Thyroid gland (tissue), 4 donors: Measurements from ENCODE around the gene HIP1. TPM values are rescaled to one million over a fixed set of nuclear protein-coding genes. Genes with fewer than 3 reads are reported as not detected.

Experiments used
- DNase-seq, 2 donors: peaks; one replicate each; pipeline ENCODE4 v3.0.0-alpha.2; 2019
- H3K27ac ChIP-seq, 3 donors: fragments of 200-600 bp; sonication (generic); 1 replicate in 2 of 3; 2 replicates in 1 of 3; pipeline ENCODE4 v1.5.1; 2016 to 2019; ENCODE audit warnings: mild to moderate bottlenecking in 1 of 3, moderate library complexity in 1 of 3
- H3K27me3 ChIP-seq: fragments of 200-600 bp; sonication (generic); one replicate; pipeline ENCODE4 v1.5.1; 2019
- H3K36me3 ChIP-seq, 2 donors: fragments of 200-600 bp; sonication (generic); one replicate each; pipeline ENCODE4 v1.5.1; 2016 to 2019
- H3K4me1 ChIP-seq, 2 donors: fragments of 200-600 bp; sonication (generic); one replicate each; pipeline ENCODE4 v1.5.1; 2017 to 2019
- H3K4me3 ChIP-seq, 3 donors: fragments of 200-600 bp; sonication (generic); replicated peaks in 1 of 3; 1 replicate in 2 of 3; 2 replicates in 1 of 3; pipeline ENCODE4 v1.5.1; 2016; ENCODE audit warnings: mild to moderate bottlenecking in 1 of 3
- H3K9me3 ChIP-seq: fragments of 200-600 bp; sonication (generic); one replicate; pipeline ENCODE4 v1.5.1; 2017
- CTCF ChIP-seq, 6 experiments: fragments of 200-600 bp in 3 of 6; fragments of 450-650 bp in 3 of 6; sonication (generic) in 3 of 6; IDR thresholded peaks; one replicate each; pipeline ENCODE4 v1.5.1; 2016 to 2019; ENCODE audit warnings: antibody characterized with exemption in 6 of 6, mild to moderate bottlenecking in 2 of 6, inconsistent platforms in 1 of 6, moderate library complexity in 1 of 6
- POLR2A ChIP-seq, 2 donors: fragments of 450-650 bp; IDR thresholded peaks; one replicate each; pipeline ENCODE4 v1.6.1; 2017; ENCODE audit warnings: antibody characterized with exemption in 2 of 2, mild to moderate bottlenecking in 2 of 2, moderate library complexity in 1 of 2
- WGBS, 2 donors: methylation state at CpG; one replicate each; pipeline ENCODE4 v1.1.5; 2017; 5-methylcytosine and 5-hydroxymethylcytosine counted together
- intact Hi-C: fragments of 100-400 bp; cut with DNase I; formaldehyde crosslinking; loops from one replicate; pipeline ENCODE4 v1.15.1; 2023
- total RNA-seq, 4 donors: library from RNA; depleted of rRNA; stranded (reverse); fragments of >200 nt; gene quantifications; one replicate each; pipeline ENCODE4 v1.2.3, GENCODE V29; 2016

HIP1 gene
- total RNA-seq, 4 donors from 2014 or later, result 25.4 to 39.6 (median 28.1) TPM

- DNase-seq, result no peak
- no peak overlapping the region for H3K27ac ChIP-seq
- H3K4me1 ChIP-seq, result no peaks in the 10 kb centered on the region
- WGBS, 2 donors, result 90 to 92% methylated on average over 5 of the region's 5 CpGs
- H3K27me3 ChIP-seq, result no peaks in the 10 kb centered on the region
- no peaks in the 10 kb centered on the region for H3K9me3 ChIP-seq
- no peak for TF ChIP-seq POLR2A (IDR thresholded peaks at IDR 0.05)
- no peak for TF ChIP-seq CTCF (IDR thresholded peaks at IDR 0.05)
- peaks cover 8 to 27% of the 10 kb centered on the region in 2 donors for H3K36me3 ChIP-seq
- H3K4me3 ChIP-seq, result no peak overlapping the region
- intact Hi-C loops, result no loop called here
These were observed 154.4 kb downstream of the HIP1 start for GRCh38 chr7:75584354-75584753.

GRCh38 chr7:75583255-75583654, 155.5 kb downstream of the HIP1 start:
- WGBS, 2 donors, result 93 to 95% methylated on average over 12 of the region's 12 CpGs
- intact Hi-C loops, result no loop called here

GRCh38 chr7:75579899-75580298, 158.8 kb downstream of the HIP1 start:
- H3K9me3 ChIP-seq, result no peaks in the 10 kb centered on the region
- intact Hi-C loops, result no loop called here
- H3K27ac ChIP-seq, result no peak overlapping the region
- TF ChIP-seq CTCF (IDR thresholded peaks at IDR 0.05), result no peak
- no peak for TF ChIP-seq POLR2A (IDR thresholded peaks at IDR 0.05)
- WGBS, 2 donors, result 92 to 94% methylated on average over 6 of the region's 6 CpGs
- no peak for DNase-seq
- no peaks in the 10 kb centered on the region for H3K27me3 ChIP-seq
- H3K4me1 ChIP-seq, result peaks cover 0 to 6% of the 10 kb centered on the region in 2 donors
- H3K4me3 ChIP-seq, result no peak overlapping the region
- H3K36me3 ChIP-seq, result peaks cover 0 to 10% of the 10 kb centered on the region in 2 donors

More at GRCh38 chr7:75583255-75583654, 155.5 kb downstream of the HIP1 start:
- H3K9me3 ChIP-seq, result no peaks in the 10 kb centered on the region
- H3K36me3 ChIP-seq, result peaks cover 8 to 27% of the 10 kb centered on the region in 2 donors
- TF ChIP-seq CTCF (IDR thresholded peaks at IDR 0.05) (no peak), POLR2A (IDR thresholded peaks at IDR 0.05) (no peak)
- H3K27me3 ChIP-seq, result no peaks in the 10 kb centered on the region
- H3K4me1 ChIP-seq, result no peaks in the 10 kb centered on the region
- no peak overlapping the region for H3K4me3 ChIP-seq
- no peak overlapping the region for H3K27ac ChIP-seq
- no peak for DNase-seq

GRCh38 chr7:75578081-75578480, 160.7 kb downstream of the HIP1 start:
- WGBS, 2 donors, result 94 to 98% methylated on average over 7 of the region's 7 CpGs
- peaks cover 6 to 9% of the 10 kb centered on the region in 2 donors for H3K4me1 ChIP-seq
- no peak overlapping the region for H3K27ac ChIP-seq
- intact Hi-C loops, result no loop called here
- no peaks in the 10 kb centered on the region for H3K27me3 ChIP-seq
- no peak for DNase-seq
- no peaks in the 10 kb centered on the region for H3K9me3 ChIP-seq
- H3K36me3 ChIP-seq, result peaks cover 0 to 9% of the 10 kb centered on the region in 2 donors
- H3K4me3 ChIP-seq, result no peak overlapping the region
- TF ChIP-seq CTCF (IDR thresholded peaks at IDR 0.05), result no peak

- Histone ChIP-seq H3K36me3 (peaks cover 6% of the 10 kb centered on the region in 2 donors), H3K4me3 (no peak overlapping the region), H3K27ac (no peak overlapping the region), H3K27me3 (no peaks in the 10 kb centered on the region), H3K9me3 (no peaks in the 10 kb centered on the region), H3K4me1 (peaks cover 6 to 13% of the 10 kb centered on the region in 2 donors)
- intact Hi-C loops, result no loop called here
- no peak for DNase-seq
- 82 to 87% methylated on average over 13 of the region's 13 CpGs for WGBS, 2 donors
- TF ChIP-seq POLR2A (IDR thresholded peaks at IDR 0.05), result no peak
- TF ChIP-seq CTCF (IDR thresholded peaks at IDR 0.05), result no peak
These were observed 163.1 kb downstream of the HIP1 start for GRCh38 chr7:75575488-75576121.
